IPS-18a (cell line): ENCODE measurements around the gene KCTD5.
A peak's percentile ranks its signal among the peaks of the same experiment; 100 is the strongest.
"Not testable (repeated sequence)": the region's sequence is repeated elsewhere in the genome, so short reads cannot be mapped to it uniquely, and the experiment has no call there.

Experiments used
- H3K27ac ChIP-seq: one replicate; pipeline ENCODE4 v1.5.1; 2013; ENCODE audit warnings: low read length
- H3K27me3 ChIP-seq: one replicate; pipeline ENCODE4 v1.6.1; 2013; ENCODE audit warnings: mild to moderate bottlenecking, low read length; ENCODE audit not compliant: control insufficient read depth, insufficient read depth
- H3K36me3 ChIP-seq: one replicate; pipeline ENCODE4 v1.6.1; 2013; ENCODE audit warnings: low read depth, low read length; ENCODE audit not compliant: control insufficient read depth
- H3K4me1 ChIP-seq: one replicate; pipeline ENCODE4 v1.6.1; 2013; ENCODE audit warnings: low read depth, low read length; ENCODE audit not compliant: control insufficient read depth
- H3K4me3 ChIP-seq: one replicate; pipeline ENCODE4 v1.5.1; 2013; ENCODE audit warnings: low read length
- H3K9ac ChIP-seq: one replicate; pipeline ENCODE4 v1.6.1; 2013; ENCODE audit warnings: mild to moderate bottlenecking, low read length, moderate library complexity
- H3K9me3 ChIP-seq: one replicate; pipeline ENCODE4 v1.6.1; 2013; ENCODE audit warnings: low read depth, low read length; ENCODE audit not compliant: control insufficient read depth

KCTD5 gene

GRCh38 chr16:2675714-2676113 lies 6.6 kb upstream of the KCTD5 start:
- Histone ChIP-seq H3K27ac (no peak overlapping the region), H3K4me3 (no peak overlapping the region), H3K9ac (no peak overlapping the region), H3K36me3 (no peaks in the 10 kb centered on the region), H3K4me1 (no peaks in the 10 kb centered on the region), H3K27me3 (no peaks in the 10 kb centered on the region), H3K9me3 (no peaks in the 10 kb centered on the region)

GRCh38 chr16:2676937-2677336 lies 5.4 kb upstream of the KCTD5 start:
- not testable (repeated sequence) for H3K27ac ChIP-seq, H3K36me3 ChIP-seq, H3K4me3 ChIP-seq, H3K4me1 ChIP-seq, H3K9ac ChIP-seq, H3K9me3 ChIP-seq, H3K27me3 ChIP-seq

- not testable (repeated sequence) for H3K27me3 ChIP-seq, H3K4me3 ChIP-seq, H3K9me3 ChIP-seq, H3K27ac ChIP-seq, H3K9ac ChIP-seq, H3K4me1 ChIP-seq, H3K36me3 ChIP-seq
Measured at GRCh38 chr16:2678206-2678965, 3.9 kb upstream of the KCTD5 start.

GRCh38 chr16:2679902-2680301 lies 2.4 kb upstream of the KCTD5 start:
- not testable (repeated sequence) for H3K4me1 ChIP-seq, H3K36me3 ChIP-seq, H3K9ac ChIP-seq, H3K9me3 ChIP-seq, H3K4me3 ChIP-seq, H3K27me3 ChIP-seq, H3K27ac ChIP-seq

GRCh38 chr16:2680360-2680759 lies 2.0 kb upstream of the KCTD5 start:
- H3K4me3 ChIP-seq = not testable (repeated sequence)

GRCh38 chr16:2683041-2683440 lies 718 bp downstream of the KCTD5 start:
- H3K9me3 ChIP-seq, H3K4me1 ChIP-seq, H3K36me3 ChIP-seq, H3K27me3 ChIP-seq: not testable (repeated sequence)
- Histone ChIP-seq H3K4me3 (peak overlapping the region; percentile 67), H3K27ac (peak overlapping the region; percentile 30), H3K9ac (peak overlapping the region; percentile 78)

More at GRCh38 chr16:2680360-2680759, 2.0 kb upstream of the KCTD5 start:
- not testable (repeated sequence) for H3K27ac ChIP-seq, H3K9ac ChIP-seq, H3K27me3 ChIP-seq, H3K9me3 ChIP-seq, H3K36me3 ChIP-seq, H3K4me1 ChIP-seq

- H3K4me3 ChIP-seq, H3K4me1 ChIP-seq, H3K27me3 ChIP-seq, H3K36me3 ChIP-seq, H3K27ac ChIP-seq, H3K9me3 ChIP-seq, H3K9ac ChIP-seq: not testable (repeated sequence)
Measured at GRCh38 chr16:2686075-2686474, 3.8 kb downstream of the KCTD5 start.

- no peak overlapping the region for H3K4me3 ChIP-seq
- H3K9ac ChIP-seq = no peak overlapping the region
- H3K4me1 ChIP-seq = no peaks in the 10 kb centered on the region
- H3K9me3 ChIP-seq = no peaks in the 10 kb centered on the region
- H3K27me3 ChIP-seq = no peaks in the 10 kb centered on the region
- H3K36me3 ChIP-seq = no peaks in the 10 kb centered on the region
- H3K27ac ChIP-seq = no peak overlapping the region
Measured at GRCh38 chr16:2686912-2687507, 4.7 kb downstream of the KCTD5 start.

- no peaks in the 10 kb centered on the region for H3K9me3 ChIP-seq
- no peak overlapping the region for H3K9ac ChIP-seq
- H3K27me3 ChIP-seq = no peaks in the 10 kb centered on the region
- no peaks in the 10 kb centered on the region for H3K36me3 ChIP-seq
- no peak overlapping the region for H3K27ac ChIP-seq
- no peaks in the 10 kb centered on the region for H3K4me1 ChIP-seq
- H3K4me3 ChIP-seq = no peak overlapping the region
Measured at GRCh38 chr16:2687531-2688308, 5.4 kb downstream of the KCTD5 start.

- H3K9ac ChIP-seq, H3K27me3 ChIP-seq, H3K4me1 ChIP-seq, H3K36me3 ChIP-seq, H3K9me3 ChIP-seq, H3K4me3 ChIP-seq, H3K27ac ChIP-seq: not testable (repeated sequence)
Measured at GRCh38 chr16:2689422-2689821, 7.1 kb downstream of the KCTD5 start.

GRCh38 chr16:2689968-2690801 lies 7.9 kb downstream of the KCTD5 start:
- no peaks in the 10 kb centered on the region for H3K36me3 ChIP-seq
- no peak overlapping the region for H3K9ac ChIP-seq
- H3K27me3 ChIP-seq = no peaks in the 10 kb centered on the region
- no peak overlapping the region for H3K27ac ChIP-seq
- no peak overlapping the region for H3K4me3 ChIP-seq
- no peaks in the 10 kb centered on the region for H3K9me3 ChIP-seq
- no peaks in the 10 kb centered on the region for H3K4me1 ChIP-seq
